Cardiac fibroblast (primary cell): Measurements from ENCODE around the gene ZNF490.

ENCODE experiments used
- DNase-seq, 2 donors: peaks; one replicate each; pipeline versions ENCODE4 v3.0.0 to v3.0.0-alpha.2; 2010; ENCODE audit warnings: low read depth in 2 of 2
- H3K4me3 ChIP-seq, 2 donors: replicated peaks in 1 of 2; 1 replicate in 1 of 2; 2 replicates in 1 of 2; pipeline ENCODE4 v1.5.1; 2011; ENCODE audit warnings: low read depth in 2 of 2, low read length in 2 of 2, mild to moderate bottlenecking in 2 of 2, moderate library complexity in 1 of 2
- TF ChIP-seq, protein P1 (sequence below): IDR thresholded peaks from one replicate; pipeline ENCODE4 v1.5.1; 2011; ENCODE audit warnings: low read depth, mild to moderate bottlenecking, low read length, inconsistent platforms

The ZNF490 gene

DNA sequence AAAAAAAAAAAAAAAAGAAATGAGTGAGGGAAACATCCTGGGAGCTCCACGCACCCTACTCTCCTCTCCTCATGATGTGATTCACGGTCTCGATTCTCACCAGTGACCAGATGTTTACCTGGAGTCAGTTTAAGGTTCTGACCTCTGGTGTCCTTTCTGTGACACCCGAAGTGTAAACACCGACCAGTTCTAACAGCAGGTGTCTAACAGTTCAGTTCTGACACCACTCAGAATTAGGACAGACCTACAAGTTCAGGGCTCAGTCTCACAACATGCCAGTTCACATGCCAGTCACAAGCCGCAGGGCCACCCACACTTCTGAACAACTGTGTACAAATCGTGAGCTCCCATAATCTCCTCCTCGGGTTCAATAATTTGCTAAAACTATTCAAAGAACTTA lies 65.3 kb downstream of the ZNF490 start:
- no peak for DNase-seq
- TF ChIP-seq, protein P1, sequence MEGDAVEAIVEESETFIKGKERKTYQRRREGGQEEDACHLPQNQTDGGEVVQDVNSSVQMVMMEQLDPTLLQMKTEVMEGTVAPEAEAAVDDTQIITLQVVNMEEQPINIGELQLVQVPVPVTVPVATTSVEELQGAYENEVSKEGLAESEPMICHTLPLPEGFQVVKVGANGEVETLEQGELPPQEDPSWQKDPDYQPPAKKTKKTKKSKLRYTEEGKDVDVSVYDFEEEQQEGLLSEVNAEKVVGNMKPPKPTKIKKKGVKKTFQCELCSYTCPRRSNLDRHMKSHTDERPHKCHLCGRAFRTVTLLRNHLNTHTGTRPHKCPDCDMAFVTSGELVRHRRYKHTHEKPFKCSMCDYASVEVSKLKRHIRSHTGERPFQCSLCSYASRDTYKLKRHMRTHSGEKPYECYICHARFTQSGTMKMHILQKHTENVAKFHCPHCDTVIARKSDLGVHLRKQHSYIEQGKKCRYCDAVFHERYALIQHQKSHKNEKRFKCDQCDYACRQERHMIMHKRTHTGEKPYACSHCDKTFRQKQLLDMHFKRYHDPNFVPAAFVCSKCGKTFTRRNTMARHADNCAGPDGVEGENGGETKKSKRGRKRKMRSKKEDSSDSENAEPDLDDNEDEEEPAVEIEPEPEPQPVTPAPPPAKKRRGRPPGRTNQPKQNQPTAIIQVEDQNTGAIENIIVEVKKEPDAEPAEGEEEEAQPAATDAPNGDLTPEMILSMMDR: no peak
- no peak overlapping the region for H3K4me3 ChIP-seq

DNA sequence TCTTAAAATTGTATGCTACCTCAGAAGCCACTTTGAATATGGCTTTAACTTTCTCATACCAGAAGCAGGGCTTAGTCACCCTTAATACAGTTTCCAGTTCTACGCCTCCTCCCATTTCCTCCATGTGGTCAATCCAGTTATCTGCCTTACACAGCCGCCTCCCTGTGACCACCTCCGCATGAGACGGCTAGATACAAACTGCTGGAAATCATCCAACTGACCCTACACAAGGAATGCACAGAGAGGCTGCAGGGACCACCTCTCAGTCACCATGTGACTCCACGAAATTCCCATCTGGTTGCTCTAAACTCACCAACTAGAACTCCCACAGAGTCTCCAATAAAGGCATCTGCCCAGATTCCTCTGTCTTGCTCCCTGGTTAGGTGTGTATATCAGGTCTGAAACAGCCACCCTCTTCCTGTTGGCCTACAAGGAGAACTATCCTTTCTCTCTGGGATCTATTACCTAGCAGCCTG lies 66.2 kb downstream of the ZNF490 start:
- peak; percentile 74 to 79 for DNase-seq
- H3K4me3 ChIP-seq: no peak overlapping the region
- TF ChIP-seq, protein P1: no peak

DNA sequence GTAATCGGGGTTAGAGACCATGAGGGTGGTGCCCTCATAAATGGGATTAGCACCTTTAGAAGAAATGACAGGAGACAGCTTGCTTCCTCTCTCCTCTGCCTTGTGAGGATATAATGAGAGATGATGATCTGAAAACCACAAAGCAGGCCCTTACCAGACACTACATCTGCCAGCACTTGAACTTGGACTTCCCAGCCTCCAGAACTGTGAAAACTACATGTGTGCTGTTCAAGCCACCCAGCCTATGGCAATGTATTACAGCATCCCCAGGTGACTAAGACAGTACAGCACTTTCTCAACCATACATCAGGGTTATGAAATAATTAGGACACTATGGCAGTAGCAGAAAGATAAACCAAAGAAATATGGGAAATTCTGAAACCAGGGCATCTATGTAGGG lies 66.8 kb downstream of the ZNF490 start:
- TF ChIP-seq, protein P1: no peak
- DNase-seq: peak; percentile 12 to 74
- no peak overlapping the region for H3K4me3 ChIP-seq
